ENCODE results near the gene SLC9A9.

- no peak for TF ChIP-seq HNRNPUL1 (IDR thresholded peaks at IDR 0.05; ENCODE audit: low read length)
- no peak for TF ChIP-seq POLR2AphosphoS5 (IDR thresholded peaks at IDR 0.05; ENCODE audit: control insufficient read depth, insufficient read depth, low read depth, low read length)
- no peak for TF ChIP-seq EZH2 (IDR thresholded peaks at IDR 0.05; ENCODE audit: borderline replicate concordance, low read depth, low read length)
Measured at GRCh38 chr3:143888166-143888565, 39.9 kb upstream of the SLC9A9 start.
